ENCODE measurements around the gene ADGB. TPM values are rescaled to one million over a fixed set of nuclear protein-coding genes. Genes with fewer than 3 reads are reported as not detected.

Gene ADGB
- total and polyA plus RNA-seq, 2 of the 13 experiments (the other 11 are each of a cell fraction or from before 2014, with no cell fraction given), result not detected

- no peak for TF ChIP-seq ATF6 (CRISPR knock-in tag; conservative IDR thresholded peaks at IDR 0.05)
- TF ChIP-seq RNF2 (conservative IDR thresholded peaks at IDR 0.05; ENCODE audit: low read depth), result 0 out of 2 replicates have a peak, but pooled peaks have one; percentile 57
- TF ChIP-seq PCBP2 (optimal IDR thresholded peaks at IDR 0.05; ENCODE audit: low read depth, low read length, poor library complexity, severe bottlenecking), result no peak
- no peak; the same call in 1 of the 2 replicates for TF ChIP-seq ZNF782 (CRISPR knock-in tag; IDR thresholded peaks at IDR 0.05; ENCODE audit: borderline replicate concordance)
- TF ChIP-seq CCDC6 (CRISPR knock-in tag; IDR thresholded peaks at IDR 0.05), result peak; percentile 82; the same call in 1 of the 2 replicates
- no peak for TF ChIP-seq PHB2 (IDR thresholded peaks at IDR 0.05; ENCODE audit: partially characterized antibody)
- peak; percentile 77 for TF ChIP-seq PTBP1 (IDR thresholded peaks at IDR 0.05; ENCODE audit: low read depth, low read length, poor library complexity, severe bottlenecking)
- TF ChIP-seq ELF1 (CRISPR knock-in tag; IDR thresholded peaks at IDR 0.05), result peak; percentile 52; the same call in 1 of the 2 replicates
- TF ChIP-seq ISX (CRISPR knock-in tag; conservative IDR thresholded peaks at IDR 0.05), result no peak
- 0 out of 2 replicates have a peak, but pooled peaks have one; percentile 46 for TF ChIP-seq ZNF160 (CRISPR knock-in tag; IDR thresholded peaks at IDR 0.05)
- no peak for TF ChIP-seq ZNF253 (CRISPR knock-in tag; IDR thresholded peaks at IDR 0.05; ENCODE audit: borderline replicate concordance)
- peak; percentile 95 for TF ChIP-seq ZBED4 (CRISPR knock-in tag; IDR thresholded peaks at IDR 0.05; ENCODE audit: borderline replicate concordance)
- TF ChIP-seq MEIS1 (CRISPR knock-in tag; IDR thresholded peaks at IDR 0.05; ENCODE audit: borderline replicate concordance), result 0 out of 2 replicates have a peak, but pooled peaks have one; percentile 70
- no peak for TF ChIP-seq LCORL (IDR thresholded peaks at IDR 0.05)
- peak; percentile 76 for TF ChIP-seq LCORL (CRISPR knock-in tag; IDR thresholded peaks at IDR 0.05)
- TF ChIP-seq ZNF749 (CRISPR knock-in tag; IDR thresholded peaks at IDR 0.05; ENCODE audit: borderline replicate concordance), result no peak
- TF ChIP-seq ZNF512B (CRISPR knock-in tag; IDR thresholded peaks at IDR 0.05; ENCODE audit: borderline replicate concordance), result peak; percentile 93; the same call in 1 of the 2 replicates
- TF ChIP-seq NFKB2 (CRISPR knock-in tag; IDR thresholded peaks at IDR 0.05; ENCODE audit: borderline replicate concordance), result peak; percentile 86; the same call in 1 of the 2 replicates
Observed at GRCh38 chr6:146857180-146857979, 258.6 kb downstream of the ADGB start (continued).

Measured in HepG2 (cell line).